ENCODE results near the gene GPR89A. TPM values are rescaled to one million over a fixed set of nuclear protein-coding genes. Genes with fewer than 3 reads are reported as not detected.
"Not testable (repeated sequence)": the region's sequence is repeated elsewhere in the genome, so short reads cannot be mapped to it uniquely, and the experiment has no call there.

Gene GPR89A
- polyA plus RNA-seq, 1 experiment: 46.4 TPM

DNA sequence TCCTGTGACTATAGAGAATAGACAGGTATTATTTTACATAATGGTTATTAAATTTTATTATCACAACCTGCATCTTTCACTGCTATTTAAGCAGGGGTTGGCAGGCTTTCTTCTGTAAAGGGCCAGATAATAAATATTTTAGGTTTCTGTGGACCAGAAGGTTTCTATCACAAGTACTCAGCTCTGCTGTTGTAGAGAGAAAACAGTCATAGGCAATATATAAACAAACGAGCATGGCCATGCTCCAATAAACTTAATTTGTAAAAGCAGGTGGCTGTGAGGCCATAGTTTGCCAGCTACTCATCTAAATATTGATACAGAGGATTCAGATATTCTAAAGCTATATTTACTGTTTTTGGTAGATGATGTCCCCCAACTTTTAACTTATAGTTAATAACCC lies 12.3 kb downstream of the GPR89A start:
- H3K27me3 ChIP-seq (ENCODE audit: control insufficient read depth, insufficient read depth, low read length); CTCF ChIA-PET; H3K27ac ChIP-seq (ENCODE audit: low read depth, low read length); H3K9me3 ChIP-seq (ENCODE audit: control insufficient read depth, insufficient read depth, low read length); H3K4me3 ChIP-seq (ENCODE audit: low read depth, low read length): not testable (repeated sequence)
- peak; percentile 50 for DNase-seq (ENCODE audit: low read depth, low spot score)
- POLR2A ChIA-PET: interaction anchor here (0.6 kb wide), 1 partner anchor 131 kb away, joined by 3 read pairs; no protein-coding TSS in a partner anchor

DNA sequence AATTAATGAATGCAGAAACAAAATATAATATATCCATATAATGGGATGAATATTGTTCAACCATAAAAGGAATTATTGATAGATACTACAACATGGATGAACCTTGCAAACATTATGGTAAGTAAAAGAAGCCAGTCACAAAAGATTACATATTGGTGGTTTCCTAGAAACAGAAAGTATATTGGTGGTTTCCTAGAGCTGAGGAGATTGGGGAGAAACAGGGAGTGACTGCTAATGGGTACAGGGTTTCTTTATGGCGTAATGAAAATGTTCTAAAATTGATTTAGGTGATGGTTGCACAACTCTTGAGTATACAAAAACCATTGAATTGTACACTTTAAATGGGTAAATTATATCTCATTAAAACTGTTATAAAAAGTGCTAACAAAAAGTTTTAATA lies 14.4 kb downstream of the GPR89A start:
- H3K27me3 ChIP-seq (ENCODE audit: control insufficient read depth, insufficient read depth, low read length); H3K9me3 ChIP-seq (ENCODE audit: control insufficient read depth, insufficient read depth, low read length); CTCF ChIA-PET; DNase-seq (ENCODE audit: low read depth, low spot score); H3K27ac ChIP-seq (ENCODE audit: low read depth, low read length); POLR2A ChIA-PET; H3K4me3 ChIP-seq (ENCODE audit: low read depth, low read length): not testable (repeated sequence)

DNA sequence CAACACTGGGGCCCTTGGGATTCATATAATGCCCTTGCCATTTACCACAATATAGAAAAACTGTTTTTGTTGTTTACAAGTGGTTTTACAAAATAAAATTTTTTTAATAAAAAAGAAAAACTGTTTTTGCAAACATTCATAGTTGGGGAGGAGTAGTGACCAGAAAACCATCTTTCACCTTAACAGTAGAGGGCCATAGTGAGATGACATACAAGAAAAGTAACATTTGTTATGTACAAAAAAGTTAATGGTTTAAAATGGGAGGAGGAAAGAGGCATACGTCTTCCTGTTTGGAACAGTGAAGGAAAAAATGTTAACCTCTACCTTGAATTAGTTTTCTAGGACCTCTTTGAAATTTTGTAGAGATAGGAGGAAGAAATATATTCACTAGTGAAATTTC lies 28.4 kb downstream of the GPR89A start:
- CTCF ChIA-PET; DNase-seq (ENCODE audit: low read depth, low spot score); H3K4me3 ChIP-seq (ENCODE audit: low read depth, low read length); H3K27ac ChIP-seq (ENCODE audit: low read depth, low read length); H3K9me3 ChIP-seq (ENCODE audit: control insufficient read depth, insufficient read depth, low read length); H3K27me3 ChIP-seq (ENCODE audit: control insufficient read depth, insufficient read depth, low read length); POLR2A ChIA-PET: not testable (repeated sequence)

DNA sequence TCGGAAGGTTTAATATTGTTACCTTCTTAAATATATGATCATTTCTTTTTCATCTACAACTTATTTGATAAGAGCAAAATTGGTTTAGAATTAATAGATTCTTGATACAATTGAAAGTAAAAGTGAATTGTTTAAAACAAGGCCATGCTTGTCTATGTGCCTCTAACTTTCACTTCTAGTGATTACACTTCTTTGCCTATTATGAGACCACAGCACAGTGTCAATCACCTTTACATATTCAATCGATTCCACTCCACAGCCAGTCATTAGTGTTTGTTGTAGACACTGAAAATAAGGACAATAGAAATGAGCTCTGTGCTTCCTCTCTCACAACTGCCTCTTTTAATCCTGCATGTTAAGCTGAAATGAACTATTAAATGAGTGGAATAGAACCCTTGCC lies 34.1 kb downstream of the GPR89A start:
- H3K27ac ChIP-seq (ENCODE audit: low read depth, low read length); H3K4me3 ChIP-seq (ENCODE audit: low read depth, low read length); POLR2A ChIA-PET; H3K9me3 ChIP-seq (ENCODE audit: control insufficient read depth, insufficient read depth, low read length); DNase-seq (ENCODE audit: low read depth, low spot score); CTCF ChIA-PET; H3K27me3 ChIP-seq (ENCODE audit: control insufficient read depth, insufficient read depth, low read length): not testable (repeated sequence)

GRCh38 chr1:145643990-145644389 lies 36.2 kb downstream of the GPR89A start:
- POLR2A ChIA-PET; CTCF ChIA-PET; DNase-seq (ENCODE audit: low read depth, low spot score); H3K27ac ChIP-seq (ENCODE audit: low read depth, low read length); H3K9me3 ChIP-seq (ENCODE audit: control insufficient read depth, insufficient read depth, low read length); H3K27me3 ChIP-seq (ENCODE audit: control insufficient read depth, insufficient read depth, low read length); H3K4me3 ChIP-seq (ENCODE audit: low read depth, low read length): not testable (repeated sequence)

DNA sequence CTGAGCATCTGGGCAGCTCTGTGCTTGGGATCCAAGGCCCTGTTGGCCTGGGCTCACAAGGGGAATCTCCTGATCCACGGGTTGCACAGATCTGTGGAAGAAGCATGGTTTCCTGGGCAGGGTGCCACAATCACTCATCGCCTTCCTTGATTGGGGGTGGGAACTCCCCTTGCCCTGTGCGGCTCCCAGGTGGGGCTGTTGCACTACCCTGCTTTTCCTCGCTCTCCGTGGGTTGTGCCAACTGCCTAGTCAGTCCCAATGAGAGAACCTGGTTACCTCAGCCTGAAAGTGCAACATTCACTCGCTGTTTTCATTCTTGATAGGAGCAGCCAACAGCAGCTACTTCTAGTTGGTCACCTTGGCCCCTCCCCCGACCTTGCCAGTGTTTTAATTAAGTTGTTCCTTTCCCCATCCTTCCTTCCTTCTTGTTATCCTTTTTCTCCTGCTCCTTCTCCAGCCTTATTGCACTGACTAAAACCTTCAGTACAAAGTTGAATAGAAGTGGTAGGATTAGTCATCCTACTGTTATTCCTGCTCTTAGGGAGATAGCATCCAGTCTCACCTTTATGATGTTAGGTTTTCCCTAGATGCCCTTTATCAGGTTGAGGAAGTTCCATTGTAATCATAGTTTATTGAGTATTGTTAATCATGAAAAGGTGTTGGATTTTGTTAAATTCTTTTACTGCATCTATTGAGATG lies 48.6 kb downstream of the GPR89A start:
- H3K9me3 ChIP-seq (ENCODE audit: control insufficient read depth, insufficient read depth, low read length); POLR2A ChIA-PET; H3K27ac ChIP-seq (ENCODE audit: low read depth, low read length); H3K27me3 ChIP-seq (ENCODE audit: control insufficient read depth, insufficient read depth, low read length); DNase-seq (ENCODE audit: low read depth, low spot score); CTCF ChIA-PET; H3K4me3 ChIP-seq (ENCODE audit: low read depth, low read length): not testable (repeated sequence)

GRCh38 chr1:145662502-145662901 lies 54.7 kb downstream of the GPR89A start:
- H3K4me3 ChIP-seq (ENCODE audit: low read depth, low read length); H3K27me3 ChIP-seq (ENCODE audit: control insufficient read depth, insufficient read depth, low read length); H3K27ac ChIP-seq (ENCODE audit: low read depth, low read length); DNase-seq (ENCODE audit: low read depth, low spot score); POLR2A ChIA-PET; H3K9me3 ChIP-seq (ENCODE audit: control insufficient read depth, insufficient read depth, low read length); CTCF ChIA-PET: not testable (repeated sequence)

DNA sequence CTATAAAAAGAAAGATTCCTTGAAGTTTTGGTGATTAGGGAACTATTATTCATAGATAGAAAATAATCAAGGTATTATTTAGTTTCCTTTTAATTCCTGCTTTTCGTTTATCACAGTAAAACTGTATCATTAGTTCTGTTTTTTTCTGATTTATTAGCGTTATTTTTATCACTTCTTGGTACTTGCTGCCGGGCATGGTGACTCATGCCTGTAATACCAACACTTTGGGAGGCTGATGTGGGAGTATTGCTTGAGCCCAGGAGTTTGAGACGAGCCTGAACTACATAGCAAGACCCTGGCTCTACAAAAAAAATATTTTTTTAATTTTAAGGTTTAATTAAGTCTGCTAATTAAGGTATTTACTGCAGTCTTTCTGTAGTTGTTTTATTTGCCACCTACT lies 57.2 kb downstream of the GPR89A start:
- H3K27ac ChIP-seq (ENCODE audit: low read depth, low read length); DNase-seq (ENCODE audit: low read depth, low spot score); CTCF ChIA-PET; H3K4me3 ChIP-seq (ENCODE audit: low read depth, low read length); H3K9me3 ChIP-seq (ENCODE audit: control insufficient read depth, insufficient read depth, low read length); H3K27me3 ChIP-seq (ENCODE audit: control insufficient read depth, insufficient read depth, low read length); POLR2A ChIA-PET: not testable (repeated sequence)

- CTCF ChIA-PET; DNase-seq (ENCODE audit: low read depth, low spot score); H3K27ac ChIP-seq (ENCODE audit: low read depth, low read length); H3K9me3 ChIP-seq (ENCODE audit: control insufficient read depth, insufficient read depth, low read length); H3K27me3 ChIP-seq (ENCODE audit: control insufficient read depth, insufficient read depth, low read length); POLR2A ChIA-PET; H3K4me3 ChIP-seq (ENCODE audit: low read depth, low read length): not testable (repeated sequence)
Measured at GRCh38 chr1:145670995-145671745, 63.4 kb downstream of the GPR89A start.

GRCh38 chr1:145673217-145673616 lies 65.4 kb downstream of the GPR89A start:
- H3K27me3 ChIP-seq (ENCODE audit: control insufficient read depth, insufficient read depth, low read length); DNase-seq (ENCODE audit: low read depth, low spot score); POLR2A ChIA-PET; H3K9me3 ChIP-seq (ENCODE audit: control insufficient read depth, insufficient read depth, low read length); H3K4me3 ChIP-seq (ENCODE audit: low read depth, low read length); H3K27ac ChIP-seq (ENCODE audit: low read depth, low read length); CTCF ChIA-PET: not testable (repeated sequence)

DNA sequence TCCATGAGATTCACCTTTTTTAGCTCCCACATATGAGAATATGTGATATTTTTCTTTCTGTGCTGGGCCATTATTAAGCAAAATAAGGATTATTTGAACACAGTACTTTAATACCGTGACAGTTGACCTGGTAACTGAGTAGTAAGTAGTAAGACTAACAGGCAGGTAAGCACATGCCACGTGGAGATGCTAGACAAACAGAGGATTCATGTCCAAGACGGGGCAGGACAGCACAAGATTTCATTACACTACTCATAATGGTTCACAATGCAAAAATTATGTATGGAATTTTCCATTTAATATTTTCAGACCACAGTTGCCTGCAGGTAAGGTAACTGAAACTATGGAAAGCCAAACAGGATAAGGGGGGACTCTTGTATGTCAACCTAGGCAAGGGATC lies 77.1 kb downstream of the GPR89A start:
- H3K27me3 ChIP-seq (ENCODE audit: control insufficient read depth, insufficient read depth, low read length); CTCF ChIA-PET; H3K27ac ChIP-seq (ENCODE audit: low read depth, low read length); DNase-seq (ENCODE audit: low read depth, low spot score); POLR2A ChIA-PET; H3K9me3 ChIP-seq (ENCODE audit: control insufficient read depth, insufficient read depth, low read length); H3K4me3 ChIP-seq (ENCODE audit: low read depth, low read length): not testable (repeated sequence)

DNA sequence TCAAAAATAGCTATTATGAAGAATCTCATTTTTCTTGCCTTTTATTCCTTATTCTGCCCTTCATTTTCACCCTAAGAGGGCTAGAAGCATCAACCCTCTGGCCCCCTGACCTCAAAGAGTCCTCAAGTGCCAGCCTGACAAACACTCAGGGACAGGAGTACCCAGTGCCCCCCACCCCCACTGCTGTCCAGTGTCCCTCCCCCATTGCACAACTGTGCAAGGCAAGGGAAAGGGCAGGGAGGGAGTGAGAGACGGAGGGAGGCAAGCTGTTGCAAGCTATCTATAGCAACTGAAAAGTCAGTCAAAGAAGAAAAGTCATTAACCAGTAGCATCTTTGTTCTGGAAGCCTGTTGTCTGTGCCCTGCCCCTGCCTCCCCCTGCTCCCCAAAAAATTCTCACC lies 78.3 kb downstream of the GPR89A start:
- H3K27ac ChIP-seq (ENCODE audit: low read depth, low read length); H3K4me3 ChIP-seq (ENCODE audit: low read depth, low read length); CTCF ChIA-PET; POLR2A ChIA-PET; H3K27me3 ChIP-seq (ENCODE audit: control insufficient read depth, insufficient read depth, low read length); H3K9me3 ChIP-seq (ENCODE audit: control insufficient read depth, insufficient read depth, low read length); DNase-seq (ENCODE audit: low read depth, low spot score): not testable (repeated sequence)

Measured in AG04450 (cell line).